NT2/D1 (cell line): ENCODE results near the gene PODXL.
A peak's percentile ranks its signal among the peaks of the same experiment; 100 is the strongest.
"Not testable (repeated sequence)": the region's sequence is repeated elsewhere in the genome, so short reads cannot be mapped to it uniquely, and the experiment has no call there.

Experiments
- DNase-seq: peaks from one replicate; pipeline ENCODE4 v3.0.0-alpha.2; 2011; ENCODE audit warnings: low read depth, low spot score
- H3K27me3 ChIP-seq: 2 replicates; pipeline ENCODE4 v1.6.0; 2011; ENCODE audit warnings: mild to moderate bottlenecking; ENCODE audit not compliant: insufficient read length, insufficient read depth
- H3K36me3 ChIP-seq: 2 replicates; pipeline ENCODE4 v1.6.1; 2011; ENCODE audit warnings: mild to moderate bottlenecking, low read length, mixed read lengths; ENCODE audit not compliant: insufficient read depth, insufficient read length
- H3K4me1 ChIP-seq: 2 replicates; pipeline ENCODE4 v1.5.1; 2011; ENCODE audit not compliant: insufficient read depth, insufficient read length
- H3K4me3 ChIP-seq: 2 replicates; pipeline ENCODE4 v1.5.1; 2011; ENCODE audit warnings: low read depth; ENCODE audit not compliant: insufficient read length
- H3K9ac ChIP-seq: 2 replicates; pipeline ENCODE4 v1.6.0; 2011; ENCODE audit warnings: low read depth; ENCODE audit not compliant: insufficient read length
- H3K9me3 ChIP-seq: 2 replicates; pipeline ENCODE4 v1.5.1; 2011; ENCODE audit warnings: mild to moderate bottlenecking, low read length; ENCODE audit not compliant: insufficient read depth
- SUZ12 ChIP-seq: IDR thresholded peaks from 2 replicates; pipeline ENCODE4 v1.6.1; 2011; ENCODE audit not compliant: insufficient read length, insufficient read depth; ENCODE audit errors: extremely low read depth
- YY1 ChIP-seq: IDR thresholded peaks from 2 replicates; pipeline ENCODE4 v1.6.1; 2011; ENCODE audit not compliant: insufficient read length, insufficient read depth
- ZNF274 ChIP-seq: IDR thresholded peaks from 2 replicates; pipeline ENCODE4 v1.6.1; 2011; ENCODE audit warnings: mild to moderate bottlenecking, low read depth, low read length

The PODXL gene

GRCh38 chr7:131517218-131517923 is 39.1 kb downstream of the PODXL start:
- no peak for TF ChIP-seq ZNF274
- no peak for TF ChIP-seq SUZ12
- Histone ChIP-seq H3K36me3 (peaks cover 31% of the 10 kb centered on the region), H3K9me3 (no peaks in the 10 kb centered on the region), H3K9ac (no peak overlapping the region), H3K4me1 (peaks cover 10% of the 10 kb centered on the region), H3K27me3 (no peaks in the 10 kb centered on the region), H3K4me3 (no peak overlapping the region)
- no peak for DNase-seq

GRCh38 chr7:131515471-131515870 is 41.0 kb downstream of the PODXL start:
- not testable (repeated sequence) for H3K27me3 ChIP-seq, H3K4me3 ChIP-seq, DNase-seq, H3K9me3 ChIP-seq, H3K9ac ChIP-seq
- Histone ChIP-seq H3K36me3 (peaks cover 49% of the 10 kb centered on the region), H3K4me1 (peaks cover 13% of the 10 kb centered on the region)

DNA sequence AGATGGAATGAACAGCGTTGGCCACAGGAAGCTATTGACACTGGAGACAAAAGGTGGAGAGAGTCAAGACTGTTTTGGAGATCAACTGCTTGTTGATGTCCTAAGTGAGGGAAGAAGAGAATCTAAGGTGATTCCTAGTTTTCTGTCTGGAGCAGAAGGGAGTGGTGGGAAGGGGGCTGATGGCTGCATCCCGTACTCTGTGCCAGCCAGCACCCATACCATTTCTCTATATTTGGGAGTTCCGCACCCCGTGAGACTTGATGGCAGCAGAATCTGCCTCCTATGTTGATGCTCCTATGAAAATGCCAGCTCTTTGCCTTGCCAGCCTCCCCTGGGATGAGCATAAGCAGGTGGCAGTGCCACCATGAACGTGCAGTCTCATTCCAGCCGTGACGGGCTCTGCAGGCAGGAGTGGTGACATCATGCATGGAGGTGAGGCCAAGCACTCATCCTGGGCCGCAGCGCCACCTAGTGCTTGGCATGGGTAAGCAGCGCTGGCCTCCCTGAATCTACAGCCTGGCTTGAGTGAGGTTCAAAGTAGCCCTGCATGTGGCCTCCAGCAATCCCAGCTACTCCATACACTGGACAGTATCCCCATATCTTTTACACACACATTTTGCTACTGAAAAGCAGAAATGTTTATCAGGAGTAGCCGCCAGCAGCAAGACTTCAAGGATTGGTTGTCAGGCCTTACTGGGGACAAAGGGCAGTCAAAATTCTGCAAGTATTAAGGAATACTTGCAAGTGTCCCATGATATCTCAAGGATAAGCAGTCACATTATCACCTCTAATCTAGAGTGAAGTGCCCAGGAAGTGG is 43.0 kb downstream of the PODXL start:
- peaks cover 59% of the 10 kb centered on the region for H3K36me3 ChIP-seq
- peaks cover 13% of the 10 kb centered on the region for H3K4me1 ChIP-seq
- H3K9me3 ChIP-seq, result no peaks in the 10 kb centered on the region
- no peak overlapping the region for H3K9ac ChIP-seq
- TF ChIP-seq SUZ12 (no peak), ZNF274 (no peak), YY1 (no peak)
- peak; percentile 81 for DNase-seq
- no peaks in the 10 kb centered on the region for H3K27me3 ChIP-seq
- no peak overlapping the region for H3K4me3 ChIP-seq

GRCh38 chr7:131511774-131512535 is 44.5 kb downstream of the PODXL start:
- Histone ChIP-seq H3K9ac (no peak overlapping the region), H3K27me3 (no peaks in the 10 kb centered on the region), H3K9me3 (no peaks in the 10 kb centered on the region), H3K4me3 (no peak overlapping the region), H3K36me3 (peaks cover 62% of the 10 kb centered on the region), H3K4me1 (peaks cover 20% of the 10 kb centered on the region)
- no peak for TF ChIP-seq SUZ12
- no peak for TF ChIP-seq YY1
- no peak for TF ChIP-seq ZNF274
- DNase-seq, result no peak

DNA sequence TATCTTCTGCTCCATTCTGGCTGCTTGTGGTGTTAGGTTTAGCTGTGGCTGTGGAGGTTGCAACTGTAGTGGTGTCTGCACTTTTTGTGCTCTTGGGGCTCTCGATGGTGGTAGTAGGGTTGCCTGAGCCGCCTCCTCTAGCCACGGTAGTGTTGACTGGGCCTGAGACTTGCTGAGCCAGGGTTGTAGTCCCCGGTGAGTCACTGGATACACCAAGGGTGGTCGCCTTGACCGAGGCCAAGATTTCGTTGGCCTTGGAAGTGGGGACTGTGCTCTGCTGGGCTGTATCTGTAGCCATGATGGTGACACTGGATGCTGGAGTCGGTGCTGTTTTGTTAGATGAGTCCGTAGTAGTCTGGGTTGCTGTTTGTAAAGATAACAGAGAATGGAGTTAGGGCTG is 45.4 kb downstream of the PODXL start:
- H3K36me3 ChIP-seq, result peaks cover 67% of the 10 kb centered on the region
- no peak for TF ChIP-seq SUZ12
- no peak for TF ChIP-seq ZNF274
- TF ChIP-seq YY1, result no peak
- no peaks in the 10 kb centered on the region for H3K9me3 ChIP-seq
- peak overlapping the region; percentile 3 for H3K9ac ChIP-seq
- no peak for DNase-seq
- no peaks in the 10 kb centered on the region for H3K27me3 ChIP-seq
- no peak overlapping the region for H3K4me3 ChIP-seq
- H3K4me1 ChIP-seq, result peaks cover 20% of the 10 kb centered on the region

- Histone ChIP-seq H3K36me3 (peaks cover 79% of the 10 kb centered on the region), H3K4me3 (no peak overlapping the region), H3K9ac (no peak overlapping the region), H3K9me3 (no peaks in the 10 kb centered on the region), H3K4me1 (peaks cover 20% of the 10 kb centered on the region), H3K27me3 (no peaks in the 10 kb centered on the region)
- DNase-seq, result no peak
- TF ChIP-seq ZNF274 (no peak), SUZ12 (no peak), YY1 (no peak)
These were observed 46.6 kb downstream of the PODXL start for GRCh38 chr7:131509781-131510180.

DNA sequence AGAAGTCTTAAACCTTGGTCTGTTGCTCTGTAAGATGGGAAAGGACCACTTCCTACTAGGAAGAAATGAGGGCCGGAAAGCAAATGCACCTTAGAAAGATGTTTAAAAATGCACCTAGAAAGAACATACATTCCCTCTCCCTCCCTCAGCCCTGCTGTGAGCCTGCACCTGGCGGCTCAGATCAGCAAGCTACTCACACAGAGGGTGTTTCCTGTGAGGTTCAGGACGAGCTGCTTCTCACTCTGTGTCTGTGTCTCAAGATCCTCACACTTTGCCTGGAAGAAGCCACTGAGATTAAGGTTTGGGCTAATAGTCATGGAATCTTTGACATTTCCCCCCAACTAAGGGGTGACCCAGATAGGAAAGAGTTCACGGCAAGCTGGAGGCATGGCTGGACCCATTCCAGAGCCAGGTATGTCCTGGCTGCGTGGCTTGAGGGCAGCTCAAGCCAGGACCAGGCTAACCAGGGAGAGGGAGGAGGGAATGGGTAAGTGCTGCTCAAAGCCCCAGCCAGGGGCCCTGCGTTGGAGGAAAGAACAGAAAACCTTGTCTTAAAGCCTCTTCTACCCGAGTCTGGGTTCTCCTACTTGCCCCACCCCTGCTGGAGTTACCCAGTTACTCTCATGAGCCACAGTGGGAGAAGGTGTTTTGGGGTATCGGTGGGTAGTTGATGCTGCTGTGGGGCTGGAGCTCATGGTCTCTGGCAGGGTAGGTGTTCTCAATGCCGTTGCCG is 47.5 kb downstream of the PODXL start:
- Histone ChIP-seq H3K36me3 (peaks cover 87% of the 10 kb centered on the region), H3K9ac (no peak overlapping the region), H3K9me3 (no peaks in the 10 kb centered on the region), H3K27me3 (no peaks in the 10 kb centered on the region), H3K4me3 (no peak overlapping the region), H3K4me1 (peaks cover 21% of the 10 kb centered on the region)
- no peak for DNase-seq
- no peak for TF ChIP-seq YY1
- TF ChIP-seq SUZ12, result no peak
